NOMO-1 treated with DMSO at 0.1 percent for 48 hours (cell line): ENCODE results near the gene COL9A3.
A peak's percentile ranks its signal among the peaks of the same experiment; 100 is the strongest.

Experiments used
- DNase-seq: peaks from one replicate; lab custom pipeline; 2025; ENCODE audit not compliant: unreplicated experiment; lab: John Stamatoyannopoulos, UW

COL9A3 gene

DNA sequence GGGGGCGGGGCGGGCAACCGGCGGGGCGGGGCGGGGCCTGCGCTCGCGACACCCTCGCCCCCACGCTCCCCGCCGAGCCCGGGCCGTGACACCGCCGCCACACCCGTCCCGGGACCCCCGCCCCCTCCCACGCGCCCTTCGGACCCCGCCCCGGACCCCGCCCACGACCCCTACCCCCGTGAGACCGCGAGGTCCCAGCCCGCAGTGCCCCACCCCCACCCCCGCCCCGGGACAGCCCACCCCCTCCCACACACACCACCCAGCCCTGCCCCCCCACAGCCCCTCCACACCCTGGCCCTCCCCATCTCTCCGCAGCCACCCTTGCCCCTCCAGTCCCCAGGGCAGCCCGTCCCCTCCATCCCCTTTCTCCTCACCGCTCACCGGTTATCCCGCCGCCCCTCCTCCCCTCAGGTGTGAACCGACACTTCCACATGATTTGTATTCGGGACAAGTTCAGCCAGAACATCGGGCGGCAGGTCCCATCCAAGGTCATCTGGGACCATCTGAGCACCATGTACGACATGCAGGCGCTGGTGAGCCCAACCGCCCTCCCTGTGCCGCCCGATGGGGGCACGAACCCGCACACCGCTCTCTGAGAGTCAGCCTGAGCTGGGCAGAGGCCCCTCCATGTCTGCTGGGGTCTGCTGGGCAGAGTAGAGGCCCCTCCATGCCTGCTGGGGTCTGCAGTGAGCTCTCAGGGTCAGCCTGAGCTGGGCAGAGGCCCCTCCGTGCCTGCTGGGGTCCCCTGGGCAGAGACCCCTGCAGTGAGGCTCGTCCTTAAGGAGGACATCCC is 20.0 kb upstream of the COL9A3 start:
- no peak for DNase-seq

DNA sequence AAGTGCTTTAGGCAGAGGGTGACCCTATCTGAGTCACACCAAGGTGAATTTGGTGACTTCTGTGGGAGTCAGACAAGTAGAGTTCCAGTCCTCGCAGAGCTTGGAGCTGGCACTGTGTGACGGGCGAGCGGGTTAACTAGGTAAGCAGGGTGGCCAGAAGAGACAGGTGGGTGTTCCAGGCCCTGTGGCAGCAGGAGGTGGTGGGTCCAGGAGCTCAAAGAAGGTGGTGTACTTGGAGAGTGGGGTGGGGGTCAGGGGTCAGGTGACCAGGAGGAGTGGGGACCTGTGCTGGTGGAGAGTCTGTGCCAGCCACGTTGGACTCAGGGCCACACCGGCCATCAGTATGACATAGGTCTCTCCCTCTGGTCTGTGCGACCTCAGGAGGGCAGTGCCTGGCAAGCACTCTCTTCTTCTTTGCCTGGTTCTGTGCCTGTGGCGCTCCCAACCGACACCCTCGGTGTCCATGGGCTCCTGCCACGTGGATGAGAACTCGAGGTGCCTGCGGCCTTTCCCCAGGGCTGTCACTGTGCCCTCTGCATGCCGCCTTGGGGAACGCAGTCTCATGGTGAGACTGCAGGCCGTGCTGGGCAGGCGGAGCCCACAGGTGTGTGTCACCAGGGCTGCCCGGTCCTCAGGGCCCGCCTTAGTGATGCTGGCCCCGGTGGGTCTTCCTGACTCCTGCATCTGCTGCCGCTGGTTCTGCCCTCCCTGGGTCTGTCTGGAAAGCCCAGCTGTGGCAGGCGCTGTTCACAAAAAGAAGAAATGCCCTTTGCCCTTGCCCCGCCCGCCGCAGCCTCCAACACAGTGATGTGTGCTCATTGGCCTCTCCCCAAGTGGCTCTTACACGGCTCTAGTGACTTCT is 18.9 kb upstream of the COL9A3 start:
- no peak for DNase-seq

DNA sequence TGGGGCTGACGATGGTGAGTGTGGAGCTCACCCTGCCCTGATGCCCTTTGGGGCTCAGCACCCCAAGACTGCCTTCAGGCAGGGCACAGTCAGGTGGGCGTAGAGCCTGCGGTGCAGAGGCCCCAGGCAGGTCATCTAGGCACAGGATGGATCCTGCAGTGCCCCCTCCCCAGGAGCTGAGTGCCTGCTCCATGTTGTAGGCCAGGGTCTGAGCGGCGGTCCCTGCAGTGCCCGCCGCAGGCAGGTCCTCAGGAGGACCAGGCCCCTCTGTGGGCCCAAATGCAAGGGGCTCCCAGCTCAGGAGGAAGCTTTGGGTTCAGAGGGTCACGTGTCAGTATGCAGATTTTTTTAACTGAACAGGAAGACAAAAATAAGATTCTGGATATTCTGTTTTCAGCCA is 17.8 kb upstream of the COL9A3 start:
- DNase-seq, result no peak

DNA sequence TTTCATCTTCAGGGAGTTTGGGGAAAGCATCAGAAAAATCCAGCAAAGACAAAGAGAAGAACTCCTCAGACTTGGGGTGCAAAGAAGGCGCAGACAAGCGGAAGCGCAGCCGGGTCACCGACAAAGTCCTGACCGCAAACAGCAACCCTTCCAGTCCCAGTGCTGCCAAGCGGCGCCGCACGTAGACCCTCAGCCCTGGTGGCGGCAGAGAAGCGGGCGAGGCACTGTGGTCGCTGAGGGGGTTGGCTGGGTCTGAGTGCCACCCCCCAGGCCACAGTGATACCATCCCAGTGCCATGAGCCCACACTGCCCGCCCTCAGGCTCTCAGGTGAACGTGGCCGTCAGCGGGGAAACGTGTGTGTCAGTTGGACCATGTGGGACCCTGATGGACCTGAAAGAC is 17.4 kb upstream of the COL9A3 start:
- no peak for DNase-seq

DNA sequence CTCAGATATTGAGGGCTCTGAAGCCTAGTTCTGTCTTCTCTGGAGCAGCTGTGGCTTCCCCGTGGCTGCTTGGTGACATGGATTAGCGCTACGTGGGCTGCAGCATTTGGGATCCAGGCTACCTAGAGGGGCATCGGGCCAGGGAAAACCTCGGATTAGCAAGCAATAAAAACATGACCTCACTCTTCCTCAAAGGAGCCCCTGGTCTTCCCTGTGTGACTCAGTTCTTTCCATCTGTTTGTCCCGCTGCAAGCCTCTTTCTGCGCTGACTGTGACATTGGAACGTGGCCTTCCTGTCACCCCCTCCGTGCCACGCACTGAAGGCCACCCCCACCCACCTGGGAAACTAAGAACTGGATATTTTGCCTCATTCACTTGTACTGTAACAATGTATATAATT is 17.0 kb upstream of the COL9A3 start:
- no peak for DNase-seq

DNA sequence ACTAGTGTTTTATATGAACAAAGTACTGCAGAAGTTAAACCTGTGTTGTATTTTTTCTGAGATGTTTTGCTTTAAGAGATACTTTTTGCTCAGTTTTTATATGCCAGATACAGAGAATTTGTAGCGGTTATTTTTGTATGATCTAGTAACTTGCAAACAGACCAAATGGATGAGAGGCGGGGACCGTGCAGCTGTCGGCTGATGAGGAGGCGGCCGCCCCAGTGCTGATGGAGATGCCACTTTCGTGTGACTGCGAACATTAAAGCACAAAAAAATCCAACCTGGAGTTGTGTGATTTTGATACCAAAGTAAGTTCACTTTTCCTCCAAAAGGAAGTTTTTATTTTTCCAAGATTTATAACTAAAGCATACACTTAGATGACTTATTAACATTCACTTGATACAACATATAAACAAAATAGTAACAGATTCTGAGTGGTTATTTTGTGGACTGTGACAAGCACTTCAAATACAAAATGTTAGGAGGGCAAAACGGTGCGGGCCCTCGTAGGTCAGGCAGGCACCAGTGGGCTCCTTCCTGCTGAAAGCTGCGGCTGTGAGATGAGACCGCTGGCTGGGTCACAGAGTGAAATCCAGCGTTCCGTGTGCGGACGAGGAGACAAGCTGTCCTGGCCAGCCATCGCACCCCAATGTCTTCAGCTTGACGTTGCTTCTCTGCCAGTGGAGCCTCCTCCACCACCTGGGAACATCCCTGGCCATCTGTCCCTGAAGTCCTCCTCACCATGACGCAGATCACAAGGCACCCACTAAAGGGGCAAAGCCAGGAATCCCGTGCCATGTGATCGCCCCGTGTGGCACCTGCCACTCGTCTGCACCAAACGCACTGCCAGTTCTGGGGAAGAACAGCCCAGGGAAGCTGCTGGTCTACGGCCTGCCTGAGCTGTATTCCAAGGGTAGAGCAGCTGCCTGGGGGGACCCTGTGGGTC is 16.3 kb upstream of the COL9A3 start:
- no peak for DNase-seq

DNA sequence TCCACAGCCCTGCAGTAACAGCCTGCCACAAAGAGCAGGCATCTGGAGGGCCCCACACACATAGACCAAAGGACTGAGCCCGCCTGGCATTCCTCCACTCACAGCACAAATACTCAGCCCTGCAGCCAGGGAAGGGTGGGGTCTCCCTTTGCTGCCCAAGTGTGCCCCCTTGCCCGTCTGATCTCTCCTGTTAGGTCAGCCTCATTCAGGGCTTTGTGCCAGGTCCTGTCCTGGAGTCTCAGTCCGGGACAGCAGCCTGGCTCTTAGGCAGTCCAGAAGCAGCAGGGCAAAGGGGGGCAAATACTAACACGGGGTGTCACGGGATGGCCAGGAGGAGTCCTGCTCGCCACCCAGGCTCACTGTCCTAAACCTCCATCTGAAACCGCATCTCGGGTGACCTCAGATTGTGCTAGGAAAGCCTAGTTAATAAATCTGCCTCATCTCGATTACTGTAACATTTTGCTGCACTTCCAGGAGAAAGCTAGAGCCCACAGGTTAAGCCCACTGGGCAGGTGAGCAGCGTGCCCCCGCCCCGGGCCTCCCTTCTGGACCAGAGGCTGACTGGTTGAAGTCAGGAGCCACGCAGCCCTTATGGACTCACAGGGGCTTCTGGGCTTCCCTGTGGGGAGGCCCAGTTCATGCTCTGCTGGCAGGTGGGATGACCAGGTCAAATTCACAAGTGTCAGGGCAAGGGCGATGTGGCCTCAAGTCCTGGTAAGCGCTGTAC is 15.4 kb upstream of the COL9A3 start:
- DNase-seq, result no peak

DNA sequence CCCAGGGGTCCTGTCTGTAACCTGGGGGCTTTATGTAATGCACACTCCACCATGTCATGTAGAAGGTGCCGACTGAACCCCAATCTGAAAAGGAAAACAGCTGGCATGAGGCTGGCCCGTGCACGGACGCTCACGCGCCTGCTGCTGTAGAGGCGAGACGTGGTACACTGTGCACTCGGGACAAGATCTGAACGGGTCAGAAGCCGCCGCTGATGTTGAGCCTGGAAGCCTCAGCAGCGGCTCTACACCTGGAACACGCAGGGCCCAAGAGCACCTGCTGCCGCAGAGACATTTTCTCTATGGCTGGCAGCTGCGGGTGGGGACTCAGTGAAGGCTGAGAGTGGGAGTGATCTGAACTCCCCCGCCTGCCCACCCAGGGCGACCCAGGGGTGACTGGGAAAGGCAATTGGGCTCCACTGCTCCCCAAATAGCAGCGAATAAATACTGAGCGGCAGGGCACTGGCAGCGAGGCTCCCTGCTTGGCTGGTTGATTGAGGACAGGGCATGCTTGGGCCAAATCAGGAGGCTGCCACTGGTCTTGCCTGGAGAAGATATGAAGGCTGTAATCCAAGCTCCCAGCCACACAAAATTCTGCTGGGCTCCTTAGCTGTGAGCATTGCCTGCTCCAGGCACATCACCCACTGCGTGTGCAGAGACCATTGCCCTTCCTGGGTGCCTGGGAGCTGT is 14.7 kb upstream of the COL9A3 start:
- DNase-seq, result no peak

DNA sequence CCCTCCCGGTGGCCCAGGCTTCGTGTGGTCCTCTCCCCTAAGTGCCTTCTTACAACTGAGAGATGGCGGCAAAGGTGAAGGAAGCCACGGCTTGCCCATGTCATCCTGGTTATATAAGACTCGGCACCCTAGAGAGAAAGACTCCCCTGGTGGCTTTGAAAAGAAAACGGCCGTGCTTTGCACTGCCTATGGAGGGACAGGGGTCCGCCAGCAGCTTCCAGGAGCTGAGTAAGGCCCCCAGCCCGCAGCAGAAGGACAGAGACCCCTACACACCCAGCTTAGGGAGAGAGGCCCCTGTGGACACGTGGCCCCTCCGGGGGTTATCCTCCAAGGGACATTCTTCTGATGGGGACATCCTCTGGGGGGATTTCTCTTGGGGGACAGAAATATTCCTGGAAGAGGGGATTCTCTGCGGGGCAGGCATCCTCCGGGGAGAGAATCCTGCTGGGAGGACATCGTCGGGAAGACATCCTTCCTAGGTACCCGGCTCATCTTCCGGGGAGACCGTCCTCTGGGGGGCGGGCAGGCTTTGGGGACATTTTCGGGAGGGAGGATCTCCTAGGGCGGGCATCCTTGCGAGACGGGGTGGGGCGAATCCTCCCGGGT is 12.7 kb upstream of the COL9A3 start:
- no peak for DNase-seq

DNA sequence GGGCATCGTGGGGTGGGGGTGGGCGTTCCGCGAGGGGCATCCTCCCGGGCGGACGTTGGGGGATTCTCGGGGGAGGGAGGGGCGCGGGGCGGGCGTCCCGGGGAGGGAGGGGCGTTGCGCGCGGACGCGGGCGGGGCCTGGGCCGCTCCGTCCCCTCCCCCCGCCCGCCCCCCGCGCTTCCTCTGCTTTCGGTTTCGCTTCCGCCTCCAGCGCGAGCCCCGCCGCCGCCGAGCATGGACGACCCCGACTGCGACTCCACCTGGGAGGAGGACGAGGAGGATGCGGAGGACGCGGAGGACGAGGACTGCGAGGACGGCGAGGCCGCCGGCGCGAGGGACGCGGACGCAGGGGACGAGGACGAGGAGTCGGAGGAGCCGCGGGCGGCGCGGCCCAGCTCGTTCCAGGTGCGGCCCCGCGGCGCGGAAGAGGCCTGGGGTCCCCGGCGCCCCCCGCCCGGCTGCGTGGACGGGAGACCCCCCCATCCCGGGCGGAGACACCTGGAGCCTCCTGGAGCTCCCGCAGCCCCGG is 12.2 kb upstream of the COL9A3 start, which contains the start of gene OGFR:
Gene OGFR, plus strand, starts transcription at position 209 of the 528 bp plus-strand sequence. Its CDS starts 25 bp downstream, at position 234.
- DNase-seq, result peak; percentile 35

DNA sequence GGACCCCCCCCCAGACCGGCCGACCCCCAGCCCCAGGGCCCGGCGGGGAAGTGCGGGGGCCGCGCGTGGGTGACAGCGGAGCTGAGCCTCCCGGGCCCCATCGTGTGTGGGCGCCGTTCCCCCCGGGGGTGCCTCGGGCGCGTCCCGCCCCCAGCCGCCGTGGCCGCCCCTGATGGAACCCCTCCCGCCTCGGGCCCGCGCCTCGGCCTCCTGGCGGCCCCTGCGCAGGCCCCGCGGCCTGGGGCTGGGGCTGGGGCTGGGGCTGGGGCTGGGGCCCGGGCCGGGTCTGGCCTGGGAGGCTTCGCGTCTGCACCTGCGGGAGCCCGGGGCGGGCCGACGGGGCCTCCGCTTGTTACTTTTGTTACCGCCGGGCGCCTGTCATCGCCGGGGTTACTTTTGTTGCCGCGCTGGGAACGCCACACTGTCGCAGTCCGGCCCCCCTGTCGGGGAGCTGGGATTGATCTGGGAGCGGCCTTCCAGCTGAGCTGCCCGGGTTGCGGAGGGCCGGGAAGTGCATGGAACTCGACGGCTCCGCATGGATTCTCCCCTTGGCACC is 11.6 kb upstream of the COL9A3 start:
- no peak for DNase-seq

DNA sequence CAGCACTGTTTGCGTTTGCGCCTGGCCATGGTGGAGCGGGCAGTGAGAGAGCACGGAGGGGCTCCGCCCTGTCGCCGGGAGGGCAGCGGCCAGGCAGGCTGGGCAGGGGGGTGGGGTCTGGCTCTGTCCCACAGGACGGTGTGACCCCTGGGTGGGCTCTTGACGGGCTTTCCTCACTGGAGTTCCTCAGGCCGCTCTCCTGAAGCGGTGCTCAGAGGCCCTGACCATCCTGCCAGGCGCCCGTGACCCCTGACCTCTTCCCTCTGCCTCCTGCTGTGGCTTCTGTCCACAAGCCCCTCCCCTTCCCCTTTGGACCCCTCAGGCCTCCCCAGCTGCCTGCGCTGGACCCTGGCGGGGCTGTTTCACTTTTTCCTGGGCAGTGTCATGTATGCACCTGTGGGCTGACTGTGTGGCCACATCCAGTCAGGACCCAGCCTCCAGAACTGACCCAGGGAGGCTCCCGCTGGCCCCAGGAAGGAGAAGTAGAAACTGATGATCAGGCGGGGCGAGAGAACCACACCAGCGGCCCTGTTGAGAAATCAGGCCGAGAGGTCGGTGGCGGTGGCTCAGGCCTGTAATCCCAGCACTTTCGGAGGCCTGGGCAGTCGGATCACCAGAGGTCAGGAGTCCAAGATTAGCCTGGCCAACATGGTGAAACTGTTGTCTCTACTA is 11.0 kb upstream of the COL9A3 start:
- DNase-seq, result peak; percentile 57

DNA sequence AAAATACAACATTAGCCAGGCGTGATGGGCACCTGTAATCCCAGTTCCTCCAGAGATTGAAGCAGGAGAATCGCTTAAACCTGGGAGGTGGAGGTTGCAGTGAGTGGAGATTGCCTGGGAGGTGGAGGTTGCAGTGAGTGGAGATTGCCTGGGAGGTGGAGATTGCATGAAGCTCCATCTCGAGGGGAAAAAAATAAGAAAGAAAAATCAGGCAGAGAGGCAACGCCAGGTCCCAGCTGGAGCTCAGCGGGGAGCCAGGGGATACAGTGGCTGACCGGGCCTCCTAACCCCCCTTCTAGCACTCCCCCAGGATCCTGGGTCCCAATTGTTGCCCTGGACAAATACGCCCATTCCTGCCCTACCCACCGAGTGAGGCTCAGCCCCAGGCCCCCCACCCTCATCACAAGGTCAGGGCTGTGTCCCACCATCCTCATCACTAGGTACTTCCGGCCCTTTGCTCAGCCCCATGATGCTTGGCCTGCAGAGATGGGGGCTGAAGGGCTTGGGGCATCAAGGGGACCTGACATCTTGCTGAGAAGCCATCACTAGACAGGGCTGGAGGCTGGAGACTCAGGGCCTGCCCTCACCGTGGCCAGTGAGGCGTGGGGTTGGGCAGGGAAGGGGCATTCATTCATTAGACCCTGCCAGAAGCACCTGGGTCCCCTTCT is 10.3 kb upstream of the COL9A3 start:
- no peak for DNase-seq

DNA sequence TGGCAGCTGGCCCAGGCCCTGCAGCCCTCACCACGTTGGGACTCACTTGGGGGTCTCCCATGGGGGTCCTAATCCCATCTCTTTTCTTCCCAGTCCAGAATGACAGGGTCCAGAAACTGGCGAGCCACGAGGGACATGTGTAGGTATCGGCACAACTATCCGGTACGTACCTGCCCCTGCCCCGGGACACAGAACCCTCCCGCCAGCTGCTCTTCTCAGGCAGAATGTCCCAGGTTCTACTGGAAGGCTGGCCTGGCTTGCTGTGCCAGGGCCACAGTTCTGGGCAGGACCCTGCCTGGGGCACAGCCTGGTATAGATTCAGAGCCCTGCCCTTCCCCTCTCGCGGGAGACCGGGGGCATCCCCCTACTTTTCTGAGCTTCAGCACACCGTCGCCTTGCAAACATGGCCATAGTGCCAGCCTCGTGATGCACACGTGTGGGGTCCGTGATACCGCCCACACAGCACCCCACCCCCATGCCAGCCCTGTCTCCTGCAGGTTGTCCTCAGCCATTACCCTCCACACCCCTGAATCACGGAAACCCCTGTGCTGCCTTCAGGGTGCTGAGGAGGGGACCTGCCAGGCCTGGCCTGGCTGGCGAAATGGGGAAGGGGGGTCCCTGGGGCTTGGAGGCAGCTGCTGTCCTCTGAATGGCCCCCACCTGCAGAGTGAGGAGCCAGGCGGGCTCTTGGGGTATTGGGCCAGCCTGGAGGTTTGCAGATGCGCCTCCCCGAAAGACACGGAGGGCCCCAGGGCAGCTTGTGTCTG is 9.2 kb upstream of the COL9A3 start:
- DNase-seq, result no peak

DNA sequence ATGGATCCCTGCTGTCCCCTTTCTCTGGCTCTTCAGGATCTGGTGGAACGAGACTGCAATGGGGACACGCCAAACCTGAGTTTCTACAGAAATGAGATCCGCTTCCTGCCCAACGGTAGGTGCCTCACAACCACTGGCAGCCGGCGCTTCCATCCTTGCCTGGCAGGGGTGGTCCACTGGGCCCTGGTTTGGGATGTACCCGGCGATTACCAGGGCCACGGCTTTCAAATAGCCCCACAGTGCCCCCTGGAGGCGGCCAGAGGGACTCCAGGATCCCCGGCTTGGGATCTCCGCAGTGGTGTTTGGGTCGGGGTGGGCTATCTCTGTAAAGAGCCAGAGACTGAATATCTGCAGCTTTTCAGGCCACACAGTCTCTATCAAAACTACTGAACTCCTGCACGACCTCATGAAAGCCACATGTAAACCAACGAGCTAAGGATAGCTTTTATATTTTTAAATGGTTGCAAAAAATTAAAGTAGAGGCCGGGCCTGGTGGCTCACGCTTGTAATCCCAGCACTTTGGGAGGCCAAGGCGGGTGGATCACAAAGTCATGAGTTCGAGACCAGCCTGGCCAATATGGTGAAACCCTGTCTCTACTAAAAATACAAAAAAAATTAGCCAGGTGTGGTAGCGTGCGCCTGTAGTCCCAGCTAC is 8.5 kb upstream of the COL9A3 start:
- DNase-seq, result peak; percentile 43
